HepG2 (cell line): Measurements from ENCODE around the gene NOB1. TPM values are rescaled to one million over a fixed set of nuclear protein-coding genes. Genes with fewer than 3 reads are reported as not detected.

Source experiments
- ATAC-seq: fragments of 200-7000 bp; cut with Tn5 transposase; 3 replicates; pipeline ENCODE4 v1.9.1; 2020; ENCODE audit warnings: mild to moderate bottlenecking, moderate library complexity
- BruUV-seq: library from RNA; stranded (reverse); fragments of 400-500 nt; replicated peaks from 2 replicates; lab custom pipeline; 2021; lab: Mats Ljungman, UMichigan
- CTCF ChIA-PET: fragments of 300-600 bp; formaldehyde crosslinking; extraction: SDS; loops from one replicate; lab custom pipeline; 2021; ENCODE audit warnings: low total read pairs, inconsistent platforms, low intra/inter-chr PET ratio; lab: Yijun Ruan, JAX
- POLR2A ChIA-PET: fragments of 350-600 bp; sonication (Branson Sonifier 250); formaldehyde crosslinking; loops from one replicate; lab custom pipeline; 2020; ENCODE audit warnings: antibody characterized with exemption, inconsistent platforms; lab: Yijun Ruan, JAX
- DNase-seq: peaks from one replicate; pipeline ENCODE4 v3.0.0-alpha.2; 2015; ENCODE audit warnings: low spot score
- FAIRE-seq: peaks from 3 replicates; lab custom pipeline; 2011; peaks lifted over from hg19 to GRCh38; lab: Jason Lieb, UNC
- H2AFZ ChIP-seq: one replicate; pipeline ENCODE4 v1.6.1; 2011; ENCODE audit warnings: low read length, inconsistent platforms
- H3K27ac ChIP-seq: fragments of 300-600 bp; 3 replicates; pipeline ENCODE4 v1.8.0; 2011; ENCODE audit warnings: mixed run types, mild to moderate bottlenecking, mixed read lengths, low read length, inconsistent platforms; ENCODE audit not compliant: insufficient read depth; ENCODE audit errors: extremely low read length
- H3K27me3 ChIP-seq, 2 experiments: fragments of 200-600 bp in 1 of 2; 2 replicates in 1 of 2; 3 replicates in 1 of 2; pipeline versions ENCODE4 v1.6.0 to v1.8.0; 2011; ENCODE audit warnings: low read length in 2 of 2, mild to moderate bottlenecking in 2 of 2, moderate library complexity in 2 of 2, inconsistent platforms in 1 of 2; ENCODE audit not compliant: insufficient read depth in 2 of 2, control insufficient read depth in 1 of 2
- H3K36me3 ChIP-seq, 2 experiments: fragments of 200-600 bp in 1 of 2; replicated peaks in 1 of 2; 2 replicates in 1 of 2; 3 replicates in 1 of 2; pipeline versions ENCODE4 v1.5.1 to v1.8.0; 2011; ENCODE audit warnings: low read length in 2 of 2, inconsistent platforms in 1 of 2; ENCODE audit not compliant: insufficient read depth in 2 of 2, control insufficient read depth in 1 of 2
- H3K4me1 ChIP-seq: 2 replicates; pipeline ENCODE4 v1.5.1; 2012; ENCODE audit warnings: low read length, inconsistent platforms; ENCODE audit not compliant: insufficient read depth
- H3K4me2 ChIP-seq: 2 replicates; pipeline ENCODE4 v1.6.0; 2011; ENCODE audit warnings: low read depth, low read length, inconsistent platforms
- H3K4me3 ChIP-seq, 3 experiments: fragments of 200-600 bp in 1 of 3; sonication (generic), shearing (Covaris generic) in 1 of 3; replicated peaks in 1 of 3; 2 replicates each; pipeline ENCODE4 v1.5.1; 2011 to 2016; ENCODE audit warnings: low read length in 3 of 3, inconsistent platforms in 2 of 3, low read depth in 2 of 3, mild to moderate bottlenecking in 2 of 3, control low read depth in 1 of 3, mixed read lengths in 1 of 3; ENCODE audit not compliant: insufficient read depth in 1 of 3
- H3K79me2 ChIP-seq: one replicate; pipeline ENCODE4 v1.6.1; 2011; ENCODE audit warnings: low read length, inconsistent platforms; ENCODE audit not compliant: insufficient read depth
- H3K9ac ChIP-seq: 2 replicates; pipeline ENCODE4 v1.6.0; 2011; ENCODE audit warnings: mild to moderate bottlenecking, low read depth, low read length, inconsistent platforms; ENCODE audit not compliant: insufficient read depth
- H3K9me3 ChIP-seq: 2 replicates; pipeline ENCODE4 v1.5.1; 2012; ENCODE audit warnings: mild to moderate bottlenecking, low read length
- H4K20me1 ChIP-seq: 2 replicates; pipeline ENCODE4 v1.6.0; 2011; ENCODE audit warnings: inconsistent platforms, mild to moderate bottlenecking, low read length, moderate library complexity; ENCODE audit not compliant: insufficient read depth
- ATAD3A ChIP-seq: sonication (generic); formaldehyde crosslinking; IDR thresholded peaks from 2 replicates; pipeline ENCODE4 v1.4.0; 2020; ENCODE audit warnings: missing genetic modification reagents
- ATF7 ChIP-seq, 2 experiments: fragments of 450-650 bp in 1 of 2; sonication (generic) in 1 of 2; formaldehyde crosslinking in 1 of 2; IDR thresholded peaks; 2 replicates each; pipeline versions ENCODE4 v1.4.0 to v1.6.1; 2016 to 2020; ENCODE audit warnings: antibody characterized with exemption in 1 of 2, mild to moderate bottlenecking in 1 of 2, missing genetic modification reagents in 1 of 2
- CEBPB ChIP-seq: IDR thresholded peaks from 2 replicates; pipeline ENCODE4 v1.6.1; 2011; ENCODE audit warnings: low read depth, low read length, improper control_type of control experiment, borderline replicate concordance
- EP300 ChIP-seq, 3 experiments: sonication (generic) in 1 of 3; formaldehyde crosslinking in 1 of 3; IDR thresholded peaks; 2 replicates each; pipeline versions ENCODE4 v1.5.1 to v1.6.1; 2011 to 2020; ENCODE audit warnings: low read depth in 2 of 3, low read length in 2 of 3, borderline replicate concordance in 1 of 3, improper control_type of control experiment in 1 of 3, mild to moderate bottlenecking in 1 of 3, missing genetic modification reagents in 1 of 3, moderate library complexity in 1 of 3
- HNRNPL ChIP-seq: fragments of 200-400 bp; formaldehyde crosslinking; IDR thresholded peaks from 2 replicates; pipeline ENCODE4 v1.6.1; 2017; ENCODE audit warnings: mild to moderate bottlenecking, low read depth, low read length
- NR2C2 ChIP-seq: sonication (generic); formaldehyde crosslinking; IDR thresholded peaks from 2 replicates; pipeline ENCODE4 v1.4.0; 2020; ENCODE audit warnings: missing genetic modification reagents, mild to moderate bottlenecking, moderate library complexity, borderline replicate concordance
- PPARG ChIP-seq: conservative IDR thresholded peaks from 2 replicates; pipeline ENCODE4 v1.6.1; 2016; ENCODE audit warnings: missing biosample characterization, missing genetic modification reagents
- RORA ChIP-seq: sonication (generic); formaldehyde crosslinking; IDR thresholded peaks from 2 replicates; pipeline ENCODE4 v1.5.0; 2020; ENCODE audit warnings: mild to moderate bottlenecking, missing genetic modification reagents, moderate library complexity
- SAFB2 ChIP-seq: sonication (generic); formaldehyde crosslinking; IDR thresholded peaks from 2 replicates; pipeline ENCODE4 v1.5.1; 2020; ENCODE audit warnings: missing genetic modification reagents, low read depth, mild to moderate bottlenecking, borderline replicate concordance
- ZNF34 ChIP-seq: sonication (generic); formaldehyde crosslinking; IDR thresholded peaks from 2 replicates; pipeline ENCODE4 v1.4.0; 2020; ENCODE audit warnings: mild to moderate bottlenecking, missing genetic modification reagents, borderline replicate concordance
- ZNF792 ChIP-seq: IDR thresholded peaks from 2 replicates; pipeline ENCODE4 v1.6.1; 2016
- WGBS: methylation state at CpG from one replicate; pipeline ENCODE4 v1.1.6; 2017; ENCODE audit warnings: low lambda C conversion rate; 5-methylcytosine and 5-hydroxymethylcytosine counted together
- in situ Hi-C: cut with HindIII; loops from 2 replicates; pipeline ENCODE4 v1.10.0; 2017; ENCODE audit warnings: low pct_unique_long_range_greater_than_20kb; ENCODE audit not compliant: extremely low pct_ligation_motif_present
- intact Hi-C: fragments of 100-400 bp; cut with micrococcal nuclease; formaldehyde crosslinking; loops from one replicate; pipeline ENCODE4 v1.10.0; 2022; ENCODE audit not compliant: unreplicated experiment
- polyA plus RNA-seq, 8 experiments: library from polyadenylated mRNA; depleted of rRNA in 3 of 8; stranded (reverse) in 7 of 8; unstranded in 1 of 8; fragments of >200 nt; fragmentation: Illumina TruSeq in 4 of 8; extraction: Trizol in 4 of 8; gene quantifications; 2 replicates each; pipeline versions ENCODE4 v1.2.1 to v1.2.3, GENCODE V29; 2011 to 2016; ENCODE audit warnings: low read depth in 4 of 8, missing spikeins in 1 of 8, mixed read lengths in 1 of 8; ENCODE audit not compliant: insufficient read depth in 1 of 8
- total RNA-seq, 5 experiments: library from RNA; depleted of rRNA; stranded (reverse); fragments of >200 nt; fragmentation: Illumina TruSeq; extraction: Trizol; gene quantifications; 2 replicates each; pipeline ENCODE4 v1.2.3, GENCODE V29; 2016; ENCODE audit warnings: low read depth in 1 of 5
- TF ChIP-seq, protein P1 (sequence below): IDR thresholded peaks from 2 replicates; pipeline ENCODE4 v1.6.1; 2016
- TF ChIP-seq, protein P2 (sequence below): sonication (generic); formaldehyde crosslinking; IDR thresholded peaks from 2 replicates; pipeline ENCODE4 v1.4.0; 2020; ENCODE audit warnings: missing genetic modification reagents; ENCODE audit errors: not compliant biosample characterization
- TF ChIP-seq, protein P3 (sequence below): sonication (generic); formaldehyde crosslinking; IDR thresholded peaks from 2 replicates; pipeline ENCODE4 v1.4.0; 2020; ENCODE audit warnings: missing genetic modification reagents
- TF ChIP-seq, protein P4 (sequence below): sonication (generic); formaldehyde crosslinking; IDR thresholded peaks from 2 replicates; pipeline ENCODE4 v1.5.1; 2020; ENCODE audit warnings: mild to moderate bottlenecking, missing genetic modification reagents, borderline replicate concordance

Gene NOB1
- total and polyA plus RNA-seq, 2 of the 13 experiments (the other 11 are each of a cell fraction or from before 2014, with no cell fraction given): 47.1 to 162 TPM

DNA sequence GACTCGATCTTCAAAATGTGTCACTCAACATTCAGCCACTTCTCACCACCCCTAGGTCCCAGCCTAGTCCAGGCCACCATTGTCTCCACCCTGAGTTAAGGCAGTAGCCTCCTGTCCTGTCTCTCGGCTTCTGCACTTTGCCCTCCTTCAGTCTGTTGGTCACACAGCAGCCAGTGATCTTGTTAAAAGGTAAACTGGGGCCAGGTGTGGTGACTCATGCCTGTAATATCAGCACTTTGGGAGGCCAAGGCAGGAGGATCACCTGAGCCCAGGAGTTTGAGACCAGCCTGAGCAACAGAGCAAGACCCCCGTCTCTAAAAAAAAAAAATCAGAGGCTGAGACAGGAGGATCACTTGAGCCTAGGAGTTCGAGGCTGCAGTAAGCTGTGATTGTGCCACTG, 33.2 kb upstream of the NOB1 start:
- in situ Hi-C loops (no loop called here), intact Hi-C loops (no loop called here)
- Histone ChIP-seq H3K9ac (no peak overlapping the region), H3K36me3 (peaks cover 9 to 22% of the 10 kb centered on the region in 2 experiments), H3K79me2 (no peaks in the 10 kb centered on the region), H3K4me2 (no peak overlapping the region), H2AFZ (no peak overlapping the region), H3K27me3 (no peaks in the 10 kb centered on the region), H3K4me1 (peaks cover 54% of the 10 kb centered on the region), H3K4me3 (no peak overlapping the region), H3K27ac (peak overlapping the region; percentile 46), H3K9me3 (no peaks in the 10 kb centered on the region), H4K20me1 (no peaks in the 10 kb centered on the region)
- POLR2A ChIA-PET: no interaction called here
- FAIRE-seq: no peak
- ATAC-seq: peak; percentile 49
- 74% methylated on average over 4 of the region's 4 CpGs for WGBS
- no TSS peak for BruUV-seq
- CTCF ChIA-PET: no interaction called here
- peak; percentile 31 for DNase-seq
- TF ChIP-seq ATAD3A (CRISPR knock-in tag) (no peak), RORA (CRISPR knock-in tag) (no peak), ATF7 (IDR thresholded peaks at IDR 0.05) (no peak), ATF7 (CRISPR knock-in tag; IDR thresholded peaks at IDR 0.05) (no peak), CEBPB (no peak), HNRNPL (no peak), NR2C2 (no peak), PPARG (CRISPR knock-in tag) (peak; percentile 66; the same call in 1 of the 2 replicates), ZNF792 (CRISPR knock-in tag) (0 out of 2 replicates have a peak, but pooled peaks have one; percentile 13), EP300 (IDR thresholded peaks at IDR 0.05; ENCODE audit: low read depth in 2 of 2, low read length in 2 of 2) (peak in 1 of 2 experiments; percentile 31; a peak in 2 of 4 replicates), EP300 (CRISPR knock-in tag; IDR thresholded peaks at IDR 0.05; ENCODE audit: borderline replicate concordance) (0 out of 2 replicates have a peak, but pooled peaks have one; percentile 25), ZNF34 (CRISPR knock-in tag) (no peak), SAFB2 (no peak)
- TF ChIP-seq, protein P1, sequence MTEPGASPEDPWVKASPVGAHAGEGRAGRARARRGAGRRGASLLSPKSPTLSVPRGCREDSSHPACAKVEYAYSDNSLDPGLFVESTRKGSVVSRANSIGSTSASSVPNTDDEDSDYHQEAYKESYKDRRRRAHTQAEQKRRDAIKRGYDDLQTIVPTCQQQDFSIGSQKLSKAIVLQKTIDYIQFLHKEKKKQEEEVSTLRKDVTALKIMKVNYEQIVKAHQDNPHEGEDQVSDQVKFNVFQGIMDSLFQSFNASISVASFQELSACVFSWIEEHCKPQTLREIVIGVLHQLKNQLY: 0 out of 2 replicates have a peak, but pooled peaks have one; percentile 29
- TF ChIP-seq, protein P2, sequence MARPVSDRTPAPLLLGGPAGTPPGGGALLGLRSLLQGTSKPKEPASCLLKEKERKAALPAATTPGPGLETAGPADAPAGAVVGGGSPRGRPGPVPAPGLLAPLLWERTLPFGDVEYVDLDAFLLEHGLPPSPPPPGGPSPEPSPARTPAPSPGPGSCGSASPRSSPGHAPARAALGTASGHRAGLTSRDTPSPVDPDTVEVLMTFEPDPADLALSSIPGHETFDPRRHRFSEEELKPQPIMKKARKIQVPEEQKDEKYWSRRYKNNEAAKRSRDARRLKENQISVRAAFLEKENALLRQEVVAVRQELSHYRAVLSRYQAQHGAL (CRISPR knock-in tag): no peak
- TF ChIP-seq, protein P3, sequence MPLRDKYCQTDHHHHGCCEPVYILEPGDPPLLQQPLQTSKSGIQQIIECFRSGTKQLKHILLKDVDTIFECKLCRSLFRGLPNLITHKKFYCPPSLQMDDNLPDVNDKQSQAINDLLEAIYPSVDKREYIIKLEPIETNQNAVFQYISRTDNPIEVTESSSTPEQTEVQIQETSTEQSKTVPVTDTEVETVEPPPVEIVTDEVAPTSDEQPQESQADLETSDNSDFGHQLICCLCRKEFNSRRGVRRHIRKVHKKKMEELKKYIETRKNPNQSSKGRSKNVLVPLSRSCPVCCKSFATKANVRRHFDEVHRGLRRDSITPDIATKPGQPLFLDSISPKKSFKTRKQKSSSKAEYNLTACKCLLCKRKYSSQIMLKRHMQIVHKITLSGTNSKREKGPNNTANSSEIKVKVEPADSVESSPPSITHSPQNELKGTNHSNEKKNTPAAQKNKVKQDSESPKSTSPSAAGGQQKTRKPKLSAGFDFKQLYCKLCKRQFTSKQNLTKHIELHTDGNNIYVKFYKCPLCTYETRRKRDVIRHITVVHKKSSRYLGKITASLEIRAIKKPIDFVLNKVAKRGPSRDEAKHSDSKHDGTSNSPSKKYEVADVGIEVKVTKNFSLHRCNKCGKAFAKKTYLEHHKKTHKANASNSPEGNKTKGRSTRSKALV (CRISPR knock-in tag): no peak
- TF ChIP-seq, protein P4, sequence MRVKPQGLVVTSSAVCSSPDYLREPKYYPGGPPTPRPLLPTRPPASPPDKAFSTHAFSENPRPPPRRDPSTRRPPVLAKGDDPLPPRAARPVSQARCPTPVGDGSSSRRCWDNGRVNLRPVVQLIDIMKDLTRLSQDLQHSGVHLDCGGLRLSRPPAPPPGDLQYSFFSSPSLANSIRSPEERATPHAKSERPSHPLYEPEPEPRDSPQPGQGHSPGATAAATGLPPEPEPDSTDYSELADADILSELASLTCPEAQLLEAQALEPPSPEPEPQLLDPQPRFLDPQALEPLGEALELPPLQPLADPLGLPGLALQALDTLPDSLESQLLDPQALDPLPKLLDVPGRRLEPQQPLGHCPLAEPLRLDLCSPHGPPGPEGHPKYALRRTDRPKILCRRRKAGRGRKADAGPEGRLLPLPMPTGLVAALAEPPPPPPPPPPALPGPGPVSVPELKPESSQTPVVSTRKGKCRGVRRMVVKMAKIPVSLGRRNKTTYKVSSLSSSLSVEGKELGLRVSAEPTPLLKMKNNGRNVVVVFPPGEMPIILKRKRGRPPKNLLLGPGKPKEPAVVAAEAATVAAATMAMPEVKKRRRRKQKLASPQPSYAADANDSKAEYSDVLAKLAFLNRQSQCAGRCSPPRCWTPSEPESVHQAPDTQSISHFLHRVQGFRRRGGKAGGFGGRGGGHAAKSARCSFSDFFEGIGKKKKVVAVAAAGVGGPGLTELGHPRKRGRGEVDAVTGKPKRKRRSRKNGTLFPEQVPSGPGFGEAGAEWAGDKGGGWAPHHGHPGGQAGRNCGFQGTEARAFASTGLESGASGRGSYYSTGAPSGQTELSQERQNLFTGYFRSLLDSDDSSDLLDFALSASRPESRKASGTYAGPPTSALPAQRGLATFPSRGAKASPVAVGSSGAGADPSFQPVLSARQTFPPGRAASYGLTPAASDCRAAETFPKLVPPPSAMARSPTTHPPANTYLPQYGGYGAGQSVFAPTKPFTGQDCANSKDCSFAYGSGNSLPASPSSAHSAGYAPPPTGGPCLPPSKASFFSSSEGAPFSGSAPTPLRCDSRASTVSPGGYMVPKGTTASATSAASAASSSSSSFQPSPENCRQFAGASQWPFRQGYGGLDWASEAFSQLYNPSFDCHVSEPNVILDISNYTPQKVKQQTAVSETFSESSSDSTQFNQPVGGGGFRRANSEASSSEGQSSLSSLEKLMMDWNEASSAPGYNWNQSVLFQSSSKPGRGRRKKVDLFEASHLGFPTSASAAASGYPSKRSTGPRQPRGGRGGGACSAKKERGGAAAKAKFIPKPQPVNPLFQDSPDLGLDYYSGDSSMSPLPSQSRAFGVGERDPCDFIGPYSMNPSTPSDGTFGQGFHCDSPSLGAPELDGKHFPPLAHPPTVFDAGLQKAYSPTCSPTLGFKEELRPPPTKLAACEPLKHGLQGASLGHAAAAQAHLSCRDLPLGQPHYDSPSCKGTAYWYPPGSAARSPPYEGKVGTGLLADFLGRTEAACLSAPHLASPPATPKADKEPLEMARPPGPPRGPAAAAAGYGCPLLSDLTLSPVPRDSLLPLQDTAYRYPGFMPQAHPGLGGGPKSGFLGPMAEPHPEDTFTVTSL: peak; percentile 16; the same call in 1 of the 2 replicates
